Natural killer cell treated with Interleukin-12 subunit alpha and Interleukin-12 subunit beta and Interleukin-15 and Interleukin-18, amount 100 ng/mL, for 72 hours (primary cell): ENCODE results near the gene TEKT5. TPM values are rescaled to one million over a fixed set of nuclear protein-coding genes. Genes with fewer than 3 reads are reported as not detected.
"Not testable (repeated sequence)": the region's sequence is repeated elsewhere in the genome, so short reads cannot be mapped to it uniquely, and the experiment has no call there.

Source experiments
- ATAC-seq, 2 donors: fragments of 150-1000 bp; cut with Tn5 transposase in 1 of 2; sonication (Bioruptor Pico), chemical (Tn5 transposase) in 1 of 2; 2 replicates each; pipeline ENCODE4 v1.10.0; 2021
- DNase-seq: peaks from one replicate; pipeline ENCODE4 v3.0.0; 2022; ENCODE audit warnings: low spot score
- H3K27ac Mint-ChIP-seq, 2 donors: 1 replicate in 1 of 2; 2 replicates in 1 of 2; pipeline ENCODE4 v1.8.0; 2022; ENCODE audit warnings: mixed read lengths in 2 of 2, mild to moderate bottlenecking in 1 of 2, moderate library complexity in 1 of 2
- H3K27me3 Mint-ChIP-seq, 2 donors: 1 replicate in 1 of 2; 2 replicates in 1 of 2; pipeline ENCODE4 v1.8.0; 2022; ENCODE audit warnings: mixed read lengths in 2 of 2
- H3K36me3 Mint-ChIP-seq: one replicate; pipeline ENCODE4 v1.8.0; 2022; ENCODE audit warnings: mixed read lengths
- H3K4me1 Mint-ChIP-seq, 2 donors: 1 replicate in 1 of 2; 2 replicates in 1 of 2; pipeline ENCODE4 v1.8.0; 2022; ENCODE audit warnings: low read depth in 2 of 2, mixed read lengths in 2 of 2, mild to moderate bottlenecking in 1 of 2
- H3K4me3 Mint-ChIP-seq: one replicate; pipeline ENCODE4 v1.8.0; 2022; ENCODE audit warnings: mixed read lengths
- H3K9me3 Mint-ChIP-seq: 2 replicates; pipeline ENCODE4 v1.8.0; 2022; ENCODE audit warnings: mixed read lengths
- total RNA-seq, 2 donors: library from RNA; stranded (reverse); gene quantifications; one replicate each; pipeline ENCODE4 v1.2.3, GENCODE V29; 2022

TEKT5 gene
- total RNA-seq, 2 donors from 2014 or later, result 0.28 TPM; not detected in 1

DNA sequence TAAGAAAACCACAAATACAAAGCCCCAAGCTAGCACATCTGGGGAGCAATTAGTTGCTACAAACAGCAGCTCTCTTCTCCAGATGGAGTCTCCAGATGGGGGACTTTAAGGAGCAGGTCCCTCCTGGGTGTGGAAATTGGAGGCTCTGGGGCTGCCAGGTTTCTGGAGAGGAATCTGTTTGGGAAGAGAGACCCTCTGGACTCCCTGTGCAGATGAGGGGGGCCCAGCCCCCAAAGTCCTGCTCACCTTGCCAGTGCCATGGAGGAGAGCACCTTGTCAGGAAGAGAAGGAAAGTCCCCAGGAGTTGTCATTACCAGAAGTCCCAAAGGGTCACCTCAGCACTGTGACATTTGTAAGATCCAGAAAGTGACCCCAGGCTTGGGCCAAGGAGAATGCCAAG lies 14.8 kb downstream of the TEKT5 start:
- H3K9me3 Mint-ChIP-seq, result no peaks in the 10 kb centered on the region

DNA sequence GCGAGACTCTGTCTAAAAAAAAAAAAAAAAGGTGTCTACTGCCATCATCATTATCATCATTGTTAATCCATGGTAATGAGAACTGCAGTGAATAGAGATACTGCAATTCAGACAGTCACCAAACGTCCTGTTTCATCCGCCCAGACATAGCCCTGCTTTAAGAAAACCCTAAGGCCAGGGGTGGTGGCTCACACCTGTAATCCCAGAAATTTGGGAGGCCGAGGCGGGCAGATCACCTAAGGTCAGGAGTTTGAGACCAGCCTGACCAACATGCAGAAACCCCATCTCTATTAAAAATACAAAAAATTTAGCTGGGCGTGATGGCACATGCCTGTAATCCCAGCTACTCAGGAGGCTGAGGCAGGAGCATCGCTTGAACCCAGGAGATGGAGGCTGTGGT lies 15.3 kb downstream of the TEKT5 start:
- not testable (repeated sequence) for H3K4me1 Mint-ChIP-seq, H3K4me3 Mint-ChIP-seq, ATAC-seq, DNase-seq, H3K36me3 Mint-ChIP-seq, H3K9me3 Mint-ChIP-seq, H3K27ac Mint-ChIP-seq
- peaks cover 7 to 16% of the 10 kb centered on the region in 2 donors for H3K27me3 Mint-ChIP-seq

More for the DNA sequence above, 14.8 kb downstream of the TEKT5 start:
- no peak overlapping the region for H3K27ac Mint-ChIP-seq
- peaks cover 7 to 17% of the 10 kb centered on the region in 2 donors for H3K27me3 Mint-ChIP-seq
- ATAC-seq, result no peak
- no peaks in the 10 kb centered on the region for H3K36me3 Mint-ChIP-seq
- no peaks in the 10 kb centered on the region for H3K4me1 Mint-ChIP-seq
- H3K4me3 Mint-ChIP-seq, result no peak overlapping the region
- DNase-seq, result no peak

- Mint-ChIP-seq H3K9me3 (no peaks in the 10 kb centered on the region), H3K27ac (no peak overlapping the region), H3K27me3 (peaks cover 7 to 16% of the 10 kb centered on the region in 2 donors), H3K4me1 (no peaks in the 10 kb centered on the region), H3K4me3 (no peak overlapping the region), H3K36me3 (no peaks in the 10 kb centered on the region)
- ATAC-seq (peak in 1 of 2 donors; percentile 9), DNase-seq (no peak)
These were observed 16.1 kb downstream of the TEKT5 start for GRCh38 chr16:10678655-10679054.

GRCh38 chr16:10676284-10676683 lies 18.4 kb downstream of the TEKT5 start:
- Mint-ChIP-seq H3K36me3 (no peaks in the 10 kb centered on the region), H3K4me1 (no peaks in the 10 kb centered on the region), H3K9me3 (no peaks in the 10 kb centered on the region), H3K4me3 (no peak overlapping the region), H3K27ac (no peak overlapping the region), H3K27me3 (peaks cover 7 to 12% of the 10 kb centered on the region in 2 donors)
- DNase-seq (no peak), ATAC-seq (no peak)

DNA sequence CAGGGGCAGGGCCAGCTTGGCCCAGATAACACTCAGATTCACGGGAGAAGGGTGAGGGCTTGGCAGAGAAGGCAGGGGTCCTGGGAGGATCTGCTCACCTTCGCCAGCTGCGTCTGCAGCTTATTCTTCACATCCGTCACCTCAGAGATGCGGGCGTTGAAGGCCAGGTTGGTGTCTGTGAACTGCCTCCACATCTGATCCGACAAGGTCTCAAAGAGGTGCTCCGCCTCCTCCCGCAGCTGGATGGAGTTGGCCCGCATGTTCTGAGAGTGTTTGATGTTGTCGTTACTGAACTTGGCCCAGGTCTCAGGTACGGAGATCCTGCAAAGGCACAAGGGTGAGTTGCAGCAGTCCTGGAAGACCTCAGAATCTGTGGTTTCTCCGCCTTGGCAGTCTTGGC lies 18.9 kb downstream of the TEKT5 start:
- no peak for DNase-seq
- Mint-ChIP-seq H3K4me1 (no peaks in the 10 kb centered on the region), H3K27me3 (peaks cover 6 to 12% of the 10 kb centered on the region in 2 donors), H3K9me3 (no peaks in the 10 kb centered on the region), H3K36me3 (no peaks in the 10 kb centered on the region), H3K4me3 (no peak overlapping the region), H3K27ac (no peak overlapping the region)
- no peak for ATAC-seq

- Mint-ChIP-seq H3K27me3 (peaks cover 6 to 10% of the 10 kb centered on the region in 2 donors), H3K27ac (no peak overlapping the region), H3K9me3 (no peaks in the 10 kb centered on the region), H3K36me3 (no peaks in the 10 kb centered on the region), H3K4me3 (no peak overlapping the region), H3K4me1 (no peaks in the 10 kb centered on the region)
- ATAC-seq, result no peak
- no peak for DNase-seq
These were observed 19.5 kb downstream of the TEKT5 start for GRCh38 chr16:10675216-10675615.

GRCh38 chr16:10671729-10672128 lies 23.0 kb downstream of the TEKT5 start:
- ATAC-seq (no peak), DNase-seq (no peak)
- Mint-ChIP-seq H3K4me3 (no peak overlapping the region), H3K9me3 (no peaks in the 10 kb centered on the region), H3K36me3 (no peaks in the 10 kb centered on the region), H3K4me1 (no peaks in the 10 kb centered on the region), H3K27ac (no peak overlapping the region), H3K27me3 (peaks cover 1 to 6% of the 10 kb centered on the region in 2 donors)

- no peaks in the 10 kb centered on the region for H3K9me3 Mint-ChIP-seq
- no peaks in the 10 kb centered on the region for H3K4me1 Mint-ChIP-seq
- DNase-seq (no peak), ATAC-seq (no peak)
- no peak overlapping the region for H3K4me3 Mint-ChIP-seq
- no peak overlapping the region for H3K27ac Mint-ChIP-seq
- peaks cover 0 to 7% of the 10 kb centered on the region in 2 donors for H3K27me3 Mint-ChIP-seq
- no peaks in the 10 kb centered on the region for H3K36me3 Mint-ChIP-seq
These were observed 24.9 kb downstream of the TEKT5 start for GRCh38 chr16:10669791-10670190.

DNA sequence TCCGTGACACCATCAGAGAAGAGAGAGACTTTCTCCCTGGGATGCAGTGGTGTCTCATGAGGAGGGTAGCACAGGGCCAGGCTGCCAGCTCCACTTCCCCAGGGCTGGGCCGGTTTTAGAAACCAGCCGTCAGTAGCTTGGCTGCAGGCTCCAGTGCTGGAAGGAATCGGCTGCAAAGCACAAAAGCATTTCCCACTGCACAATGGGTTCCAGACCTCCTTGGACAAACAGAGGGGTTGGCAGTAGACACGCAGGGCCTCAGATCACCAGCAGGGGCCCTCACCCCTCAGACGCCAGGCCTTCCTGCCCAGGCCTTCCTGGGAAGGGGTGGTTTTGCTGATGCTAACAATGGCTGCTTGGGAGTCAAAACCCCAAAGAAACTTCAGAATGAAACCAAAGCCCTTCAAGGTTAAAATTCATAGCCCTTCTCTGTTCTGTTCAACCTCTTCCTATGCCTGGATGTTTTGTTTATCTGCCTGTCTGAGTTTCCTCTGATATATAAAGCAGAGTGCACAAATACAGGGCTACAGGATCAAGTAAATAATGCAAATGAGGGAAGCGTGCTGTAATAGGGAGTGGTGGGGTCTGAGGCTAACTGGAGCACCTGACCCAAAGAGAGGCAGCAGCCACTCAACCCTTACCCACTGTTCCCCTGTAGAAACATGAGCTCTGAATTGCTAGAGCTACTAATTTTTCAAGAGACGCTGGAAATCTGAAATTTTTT lies 26.2 kb downstream of the TEKT5 start:
- no peak overlapping the region for H3K27ac Mint-ChIP-seq
- H3K4me1 Mint-ChIP-seq, result no peaks in the 10 kb centered on the region
- no peaks in the 10 kb centered on the region for H3K9me3 Mint-ChIP-seq
- no peaks in the 10 kb centered on the region for H3K36me3 Mint-ChIP-seq
- H3K4me3 Mint-ChIP-seq, result no peak overlapping the region
- no peak for ATAC-seq
- DNase-seq, result no peak
- peaks cover 0 to 9% of the 10 kb centered on the region in 2 donors for H3K27me3 Mint-ChIP-seq

DNA sequence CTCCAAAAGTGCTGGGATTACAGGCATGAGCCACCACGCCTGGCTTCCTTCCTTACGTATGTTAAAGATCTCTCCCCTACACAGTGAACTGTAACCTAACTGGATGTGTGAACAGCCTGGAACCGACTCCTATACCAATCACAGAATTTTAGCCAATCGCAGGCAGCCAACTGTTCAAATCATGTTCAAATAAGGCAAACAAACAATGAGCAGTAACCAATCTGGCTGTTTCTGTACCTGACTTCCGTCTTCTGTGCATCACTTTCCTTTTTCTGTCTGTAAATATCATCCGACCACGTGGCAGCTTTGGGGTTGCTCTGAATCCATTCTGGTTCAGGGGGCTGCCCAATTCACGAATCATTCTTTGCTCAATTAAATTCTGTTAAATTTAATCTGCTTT lies 27.5 kb downstream of the TEKT5 start:
- no peak for ATAC-seq
- Mint-ChIP-seq H3K9me3 (no peaks in the 10 kb centered on the region), H3K4me1 (no peaks in the 10 kb centered on the region), H3K27ac (no peak overlapping the region), H3K36me3 (no peaks in the 10 kb centered on the region), H3K4me3 (no peak overlapping the region), H3K27me3 (peaks cover 6 to 12% of the 10 kb centered on the region in 2 donors)
- no peak for DNase-seq

DNA sequence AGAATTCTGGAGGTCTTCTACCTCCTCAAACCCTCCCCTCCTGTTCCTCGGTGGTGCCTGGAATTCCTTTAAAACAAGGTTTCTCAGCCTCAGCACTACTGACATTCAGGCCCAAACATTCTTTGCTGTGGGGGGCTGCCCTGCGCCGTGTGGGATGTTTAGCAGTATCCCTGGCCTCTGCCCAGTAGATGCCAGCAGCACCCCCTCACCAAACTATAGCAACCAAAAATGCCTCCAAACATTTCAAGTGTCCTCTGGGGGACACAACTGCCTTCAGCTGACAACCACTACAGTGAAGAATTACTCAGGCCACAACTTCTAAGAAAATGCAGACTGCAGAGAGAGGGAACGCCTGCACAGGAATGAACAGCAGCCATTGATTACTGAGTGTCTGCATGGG lies 28.4 kb downstream of the TEKT5 start:
- Mint-ChIP-seq H3K27ac (no peak overlapping the region), H3K4me1 (no peaks in the 10 kb centered on the region), H3K4me3 (no peak overlapping the region), H3K27me3 (peaks cover 7 to 11% of the 10 kb centered on the region in 2 donors), H3K36me3 (no peaks in the 10 kb centered on the region), H3K9me3 (no peaks in the 10 kb centered on the region)
- no peak for DNase-seq
- no peak for ATAC-seq

DNA sequence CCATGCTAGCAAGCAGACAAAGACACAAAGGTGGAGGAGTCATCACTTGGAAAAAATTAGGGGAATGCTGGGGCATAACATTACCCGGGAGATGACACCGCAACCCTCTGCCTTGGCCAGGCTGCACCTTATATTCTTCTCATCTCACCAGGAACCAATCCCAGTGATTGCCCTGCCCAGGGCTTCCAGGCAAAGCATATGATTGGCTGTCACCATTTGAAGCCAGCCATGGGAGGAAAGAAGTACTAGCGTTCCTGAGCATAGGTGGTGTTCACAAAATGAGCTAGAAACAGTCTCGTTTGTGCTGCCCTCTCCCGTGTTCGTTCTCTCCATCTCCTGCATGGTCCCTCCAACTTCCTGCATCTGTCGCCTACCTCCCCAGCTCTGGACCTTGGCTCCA lies 29.6 kb downstream of the TEKT5 start:
- Mint-ChIP-seq H3K9me3 (no peaks in the 10 kb centered on the region), H3K4me3 (no peak overlapping the region), H3K27ac (no peak overlapping the region), H3K4me1 (no peaks in the 10 kb centered on the region), H3K27me3 (peaks cover 7 to 11% of the 10 kb centered on the region in 2 donors), H3K36me3 (no peaks in the 10 kb centered on the region)
- ATAC-seq, result no peak
- DNase-seq, result no peak

DNA sequence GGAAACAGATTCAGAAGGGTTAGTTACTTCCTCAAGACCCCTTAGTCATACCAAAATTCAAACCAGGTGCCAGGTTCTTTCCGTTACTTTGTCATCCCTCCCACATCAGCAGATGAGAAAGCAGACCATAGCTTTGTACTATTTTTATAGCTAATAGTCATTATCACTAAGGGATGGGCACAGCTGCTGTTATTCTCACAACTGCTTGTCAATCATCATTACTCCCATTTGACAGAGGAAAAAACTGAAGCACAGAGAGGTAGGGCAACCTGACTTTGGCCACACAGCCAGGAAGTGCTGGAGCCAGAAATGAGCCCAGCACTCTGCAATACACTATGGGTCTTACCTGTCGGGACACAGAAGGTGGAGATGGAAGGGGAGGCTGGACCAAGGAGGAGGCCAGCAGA lies 30.0 kb downstream of the TEKT5 start:
- Mint-ChIP-seq H3K4me1 (no peaks in the 10 kb centered on the region), H3K36me3 (no peaks in the 10 kb centered on the region), H3K27me3 (peaks cover 7 to 11% of the 10 kb centered on the region in 2 donors), H3K27ac (no peak overlapping the region), H3K9me3 (no peaks in the 10 kb centered on the region), H3K4me3 (no peak overlapping the region)
- DNase-seq (no peak), ATAC-seq (no peak)

GRCh38 chr16:10663744-10664143 lies 31.0 kb downstream of the TEKT5 start:
- Mint-ChIP-seq H3K27ac (no peak overlapping the region), H3K4me3 (no peak overlapping the region), H3K36me3 (no peaks in the 10 kb centered on the region), H3K4me1 (no peaks in the 10 kb centered on the region), H3K27me3 (peaks cover 7 to 11% of the 10 kb centered on the region in 2 donors), H3K9me3 (no peaks in the 10 kb centered on the region)
- DNase-seq (no peak), ATAC-seq (no peak)

DNA sequence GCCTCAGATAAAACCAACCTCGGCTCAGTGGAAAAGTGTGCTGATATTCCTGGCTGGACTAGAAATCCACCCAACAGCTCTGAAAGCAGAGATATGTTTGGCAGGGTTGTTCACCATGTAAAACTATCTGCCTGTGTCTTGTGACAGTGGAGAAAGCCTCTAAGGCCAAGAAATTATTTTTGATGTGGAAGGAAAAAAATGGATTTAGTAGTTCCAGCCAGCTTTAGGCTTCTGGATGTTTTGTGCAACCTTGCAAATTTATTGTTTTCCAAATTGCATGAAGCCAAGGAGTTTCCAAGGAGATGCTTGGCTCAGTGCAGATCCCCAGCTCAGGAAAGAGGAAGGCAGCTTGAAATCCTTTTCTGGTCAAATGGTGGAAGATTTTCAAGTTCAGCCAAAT lies 31.6 kb downstream of the TEKT5 start:
- Mint-ChIP-seq H3K36me3 (no peaks in the 10 kb centered on the region), H3K4me3 (no peak overlapping the region), H3K27me3 (peaks cover 7 to 11% of the 10 kb centered on the region in 2 donors), H3K27ac (no peak overlapping the region), H3K4me1 (no peaks in the 10 kb centered on the region), H3K9me3 (no peaks in the 10 kb centered on the region)
- DNase-seq, result no peak
- ATAC-seq, result no peak
